Thyroid gland (tissue), 4 donors: ENCODE data around the gene TIAM1. TPM values are rescaled to one million over a fixed set of nuclear protein-coding genes. Genes with fewer than 3 reads are reported as not detected.

Experiments
- DNase-seq, 2 donors: peaks; one replicate each; pipeline ENCODE4 v3.0.0-alpha.2; 2019
- H3K27ac ChIP-seq, 3 donors: fragments of 200-600 bp; sonication (generic); 1 replicate in 2 of 3; 2 replicates in 1 of 3; pipeline ENCODE4 v1.5.1; 2016 to 2019; ENCODE audit warnings: mild to moderate bottlenecking in 1 of 3, moderate library complexity in 1 of 3
- H3K27me3 ChIP-seq: fragments of 200-600 bp; sonication (generic); one replicate; pipeline ENCODE4 v1.5.1; 2019
- H3K36me3 ChIP-seq, 2 donors: fragments of 200-600 bp; sonication (generic); one replicate each; pipeline ENCODE4 v1.5.1; 2016 to 2019
- H3K4me1 ChIP-seq, 2 donors: fragments of 200-600 bp; sonication (generic); one replicate each; pipeline ENCODE4 v1.5.1; 2017 to 2019
- H3K4me3 ChIP-seq, 3 donors: fragments of 200-600 bp; sonication (generic); replicated peaks in 1 of 3; 1 replicate in 2 of 3; 2 replicates in 1 of 3; pipeline ENCODE4 v1.5.1; 2016; ENCODE audit warnings: mild to moderate bottlenecking in 1 of 3
- H3K9me3 ChIP-seq: fragments of 200-600 bp; sonication (generic); one replicate; pipeline ENCODE4 v1.5.1; 2017
- POLR2A ChIP-seq, 2 donors: fragments of 450-650 bp; IDR thresholded peaks; one replicate each; pipeline ENCODE4 v1.6.1; 2017; ENCODE audit warnings: antibody characterized with exemption in 2 of 2, mild to moderate bottlenecking in 2 of 2, moderate library complexity in 1 of 2
- WGBS, 2 donors: methylation state at CpG; one replicate each; pipeline ENCODE4 v1.1.5; 2017; 5-methylcytosine and 5-hydroxymethylcytosine counted together
- intact Hi-C: fragments of 100-400 bp; cut with DNase I; formaldehyde crosslinking; loops from one replicate; pipeline ENCODE4 v1.15.1; 2023
- total RNA-seq, 4 donors: library from RNA; depleted of rRNA; stranded (reverse); fragments of >200 nt; gene quantifications; one replicate each; pipeline ENCODE4 v1.2.3, GENCODE V29; 2016
- TF ChIP-seq, protein P1 (sequence below), 6 experiments: fragments of 200-600 bp in 3 of 6; fragments of 450-650 bp in 3 of 6; sonication (generic) in 3 of 6; IDR thresholded peaks; one replicate each; pipeline ENCODE4 v1.5.1; 2016 to 2019; ENCODE audit warnings: antibody characterized with exemption in 6 of 6, mild to moderate bottlenecking in 2 of 6, inconsistent platforms in 1 of 6, moderate library complexity in 1 of 6

TIAM1 gene
- total RNA-seq, 4 donors from 2014 or later = 2.2 to 6.7 (median 2.4) TPM

DNA sequence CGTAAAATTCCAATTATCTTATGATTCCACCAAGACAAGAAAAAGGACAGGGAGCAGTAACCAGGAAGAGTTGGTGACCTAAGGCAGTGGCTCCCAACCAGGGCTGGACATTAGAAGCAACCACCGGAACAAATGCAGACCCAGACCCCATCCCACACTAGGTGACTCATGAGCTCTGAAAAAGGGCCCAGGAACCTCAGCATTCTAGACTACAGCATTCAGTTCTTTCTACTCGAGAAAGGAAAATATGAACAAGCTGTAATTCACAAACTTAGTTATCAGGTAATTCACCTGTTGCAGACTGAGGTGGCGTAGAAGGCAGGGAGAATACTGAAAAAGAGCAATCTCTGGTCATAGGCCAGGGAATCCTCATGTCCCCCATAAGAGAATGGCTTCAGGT lies 167.3 kb downstream of the TIAM1 start:
- 90 to 94% methylated on average over 4 of the region's 4 CpGs for WGBS, 2 donors
- TF ChIP-seq POLR2A (IDR thresholded peaks at IDR 0.05) = no peak
- TF ChIP-seq, protein P1, sequence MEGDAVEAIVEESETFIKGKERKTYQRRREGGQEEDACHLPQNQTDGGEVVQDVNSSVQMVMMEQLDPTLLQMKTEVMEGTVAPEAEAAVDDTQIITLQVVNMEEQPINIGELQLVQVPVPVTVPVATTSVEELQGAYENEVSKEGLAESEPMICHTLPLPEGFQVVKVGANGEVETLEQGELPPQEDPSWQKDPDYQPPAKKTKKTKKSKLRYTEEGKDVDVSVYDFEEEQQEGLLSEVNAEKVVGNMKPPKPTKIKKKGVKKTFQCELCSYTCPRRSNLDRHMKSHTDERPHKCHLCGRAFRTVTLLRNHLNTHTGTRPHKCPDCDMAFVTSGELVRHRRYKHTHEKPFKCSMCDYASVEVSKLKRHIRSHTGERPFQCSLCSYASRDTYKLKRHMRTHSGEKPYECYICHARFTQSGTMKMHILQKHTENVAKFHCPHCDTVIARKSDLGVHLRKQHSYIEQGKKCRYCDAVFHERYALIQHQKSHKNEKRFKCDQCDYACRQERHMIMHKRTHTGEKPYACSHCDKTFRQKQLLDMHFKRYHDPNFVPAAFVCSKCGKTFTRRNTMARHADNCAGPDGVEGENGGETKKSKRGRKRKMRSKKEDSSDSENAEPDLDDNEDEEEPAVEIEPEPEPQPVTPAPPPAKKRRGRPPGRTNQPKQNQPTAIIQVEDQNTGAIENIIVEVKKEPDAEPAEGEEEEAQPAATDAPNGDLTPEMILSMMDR (IDR thresholded peaks at IDR 0.05) = no peak
- Histone ChIP-seq H3K9me3 (no peaks in the 10 kb centered on the region), H3K4me3 (no peak overlapping the region), H3K27ac (no peak overlapping the region), H3K4me1 (no peaks in the 10 kb centered on the region), H3K27me3 (no peaks in the 10 kb centered on the region), H3K36me3 (no peaks in the 10 kb centered on the region)
- intact Hi-C loops = loop anchor here (10.0 kb wide), 1 partner anchor 72 kb away; no protein-coding TSS in a partner anchor
- DNase-seq = no peak

DNA sequence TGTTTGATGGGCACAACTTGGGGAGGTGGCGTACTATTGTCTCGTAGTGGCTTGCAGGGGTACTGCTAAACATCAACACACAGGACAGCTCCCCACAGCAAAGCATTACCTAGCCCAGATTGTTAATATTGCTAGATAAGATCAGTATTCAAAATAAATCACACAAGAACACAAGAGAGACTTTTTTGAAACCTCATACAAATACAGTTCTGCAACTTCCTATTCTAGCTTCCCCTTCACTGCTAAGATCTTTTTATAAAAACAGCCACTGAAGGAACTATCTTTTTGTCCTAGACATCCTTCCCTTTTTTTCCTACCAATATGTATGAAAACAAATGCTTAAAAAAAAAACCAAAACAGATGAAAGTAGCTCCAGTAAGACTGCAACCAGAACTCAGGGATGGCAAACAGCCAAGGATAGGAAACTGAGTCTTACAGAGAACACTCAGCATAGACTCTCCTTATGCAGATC lies 167.9 kb downstream of the TIAM1 start:
- no peak for DNase-seq
- no peaks in the 10 kb centered on the region for H3K27me3 ChIP-seq
- intact Hi-C loops = loop anchor here (10.0 kb wide), 1 partner anchor 71 kb away; no protein-coding TSS in a partner anchor
- H3K4me1 ChIP-seq = no peaks in the 10 kb centered on the region
- H3K27ac ChIP-seq = no peak overlapping the region
- no peak for TF ChIP-seq POLR2A (IDR thresholded peaks at IDR 0.05)
- TF ChIP-seq, protein P1 (IDR thresholded peaks at IDR 0.05) = no peak
- WGBS, 2 donors = 74 to 90% methylated on average over 2 of the region's 2 CpGs
- no peaks in the 10 kb centered on the region for H3K36me3 ChIP-seq
- no peak overlapping the region for H3K4me3 ChIP-seq
- no peaks in the 10 kb centered on the region for H3K9me3 ChIP-seq

DNA sequence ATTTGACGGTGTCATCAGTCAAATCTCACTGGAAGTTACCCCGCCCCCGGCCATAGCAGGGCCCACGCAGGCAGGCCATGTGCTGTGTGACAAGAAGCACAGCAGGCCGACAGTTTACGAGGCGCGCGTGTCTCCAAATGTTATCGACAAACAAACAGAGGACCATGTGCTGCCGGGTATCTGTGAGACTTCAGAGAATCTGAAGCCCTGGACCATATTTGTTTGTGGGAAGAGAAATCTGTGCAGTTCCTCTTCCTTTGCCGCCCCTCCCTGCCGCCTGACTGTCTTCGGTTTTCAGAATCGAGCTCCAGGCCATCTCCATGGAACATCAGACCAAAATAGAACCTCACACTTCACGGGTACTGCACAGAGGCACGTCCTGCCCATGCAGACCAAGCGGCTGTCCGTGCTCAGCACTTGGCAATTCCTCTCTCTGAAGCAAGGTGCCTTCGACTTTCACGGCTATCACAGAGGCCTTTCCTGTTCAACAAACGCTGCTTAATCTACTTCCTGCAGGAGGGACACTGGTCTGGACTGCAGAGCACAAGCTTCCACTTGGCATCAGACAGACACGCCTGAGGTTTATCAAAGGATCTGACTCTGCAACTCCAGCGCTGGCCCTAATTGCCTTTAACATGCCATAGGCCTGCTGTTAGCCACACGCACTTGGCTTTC lies 170.0 kb downstream of the TIAM1 start:
- Histone ChIP-seq H3K27me3 (no peaks in the 10 kb centered on the region), H3K9me3 (no peaks in the 10 kb centered on the region), H3K27ac (peak overlapping the region in 1 of 3 donors; percentile 23), H3K4me1 (no peaks in the 10 kb centered on the region), H3K36me3 (no peaks in the 10 kb centered on the region), H3K4me3 (no peak overlapping the region)
- no peak for DNase-seq
- intact Hi-C loops = loop anchor here (10.0 kb wide), 1 partner anchor 69 kb away; no protein-coding TSS in a partner anchor
- WGBS, 2 donors = 63 to 72% methylated on average over 25 of the region's 25 CpGs
- TF ChIP-seq, protein P1 (IDR thresholded peaks at IDR 0.05) = no peak
- TF ChIP-seq POLR2A (IDR thresholded peaks at IDR 0.05) = no peak

DNA sequence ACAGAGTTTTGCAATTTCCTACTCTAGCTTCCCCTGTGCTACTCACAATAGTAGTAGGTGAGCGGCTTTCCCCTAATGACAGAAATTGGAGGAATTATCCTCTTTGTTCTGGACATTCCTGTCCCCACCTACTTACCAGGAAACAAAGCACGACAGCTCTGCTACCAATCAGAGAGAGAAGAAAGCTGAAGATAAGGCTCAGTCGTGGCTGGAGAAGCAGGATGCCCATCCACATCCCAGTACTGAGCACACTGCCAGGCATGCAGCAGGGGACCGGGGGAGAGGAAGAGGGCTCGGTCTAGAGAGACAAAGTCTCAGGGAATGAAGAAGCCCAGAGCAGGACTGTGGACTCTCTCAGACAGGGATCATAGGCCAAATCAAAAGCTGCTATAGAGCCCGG lies 171.7 kb downstream of the TIAM1 start:
- intact Hi-C loops = loop anchor here (10.0 kb wide), 1 partner anchor 68 kb away; no protein-coding TSS in a partner anchor
- TF ChIP-seq, protein P1 (IDR thresholded peaks at IDR 0.05) = no peak
- TF ChIP-seq POLR2A (IDR thresholded peaks at IDR 0.05) = no peak
- no peaks in the 10 kb centered on the region for H3K9me3 ChIP-seq
- DNase-seq = no peak
- H3K27ac ChIP-seq = no peak overlapping the region
- no peak overlapping the region for H3K4me3 ChIP-seq
- no peaks in the 10 kb centered on the region for H3K4me1 ChIP-seq
- 68 to 74% methylated on average over 6 of the region's 6 CpGs for WGBS, 2 donors
- H3K36me3 ChIP-seq = no peaks in the 10 kb centered on the region
- H3K27me3 ChIP-seq = no peaks in the 10 kb centered on the region
